ENCODE measurements around the gene ARHGAP26.

Gene ARHGAP26

DNA sequence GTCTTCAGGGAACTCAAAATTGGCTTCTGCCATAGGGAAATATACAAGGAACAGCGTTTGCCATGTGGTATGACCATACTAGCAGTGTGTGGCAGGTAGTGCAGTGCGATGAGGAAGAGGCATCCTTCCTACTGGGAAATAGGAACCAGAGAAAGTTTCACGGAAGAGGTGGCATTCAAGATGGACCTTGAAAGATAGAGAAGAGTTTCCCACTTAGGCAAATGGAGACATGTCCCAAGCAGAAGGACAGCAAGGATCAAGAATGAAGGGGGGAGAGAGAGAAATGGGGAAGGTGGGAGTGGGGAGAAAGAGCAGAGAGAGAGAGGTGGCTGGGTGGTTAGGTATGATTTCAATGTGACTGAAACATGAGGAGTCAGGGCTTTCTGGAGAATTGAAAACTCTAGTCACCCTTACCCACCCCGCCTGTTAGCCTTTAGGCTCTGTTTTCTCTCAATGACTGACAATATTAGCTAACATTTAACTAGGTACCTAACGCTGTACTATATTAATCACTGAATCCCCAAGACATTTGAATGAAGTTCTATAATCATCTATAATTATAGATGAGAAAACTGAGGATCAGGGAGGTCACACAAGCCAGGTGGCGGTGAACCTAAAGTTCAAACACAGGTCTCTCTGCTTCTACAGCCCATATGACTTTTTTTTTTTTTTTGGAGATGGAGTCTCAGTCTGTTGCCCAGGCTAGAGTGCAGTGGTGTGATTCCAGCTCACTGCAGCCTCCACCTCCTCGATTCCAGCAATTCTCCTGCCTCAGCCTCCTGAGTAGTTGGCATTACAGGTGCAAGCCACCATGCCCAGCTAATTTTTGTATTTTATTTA lies 462.0 kb downstream of the ARHGAP26 start:
- TF ChIP-seq, protein P1, sequence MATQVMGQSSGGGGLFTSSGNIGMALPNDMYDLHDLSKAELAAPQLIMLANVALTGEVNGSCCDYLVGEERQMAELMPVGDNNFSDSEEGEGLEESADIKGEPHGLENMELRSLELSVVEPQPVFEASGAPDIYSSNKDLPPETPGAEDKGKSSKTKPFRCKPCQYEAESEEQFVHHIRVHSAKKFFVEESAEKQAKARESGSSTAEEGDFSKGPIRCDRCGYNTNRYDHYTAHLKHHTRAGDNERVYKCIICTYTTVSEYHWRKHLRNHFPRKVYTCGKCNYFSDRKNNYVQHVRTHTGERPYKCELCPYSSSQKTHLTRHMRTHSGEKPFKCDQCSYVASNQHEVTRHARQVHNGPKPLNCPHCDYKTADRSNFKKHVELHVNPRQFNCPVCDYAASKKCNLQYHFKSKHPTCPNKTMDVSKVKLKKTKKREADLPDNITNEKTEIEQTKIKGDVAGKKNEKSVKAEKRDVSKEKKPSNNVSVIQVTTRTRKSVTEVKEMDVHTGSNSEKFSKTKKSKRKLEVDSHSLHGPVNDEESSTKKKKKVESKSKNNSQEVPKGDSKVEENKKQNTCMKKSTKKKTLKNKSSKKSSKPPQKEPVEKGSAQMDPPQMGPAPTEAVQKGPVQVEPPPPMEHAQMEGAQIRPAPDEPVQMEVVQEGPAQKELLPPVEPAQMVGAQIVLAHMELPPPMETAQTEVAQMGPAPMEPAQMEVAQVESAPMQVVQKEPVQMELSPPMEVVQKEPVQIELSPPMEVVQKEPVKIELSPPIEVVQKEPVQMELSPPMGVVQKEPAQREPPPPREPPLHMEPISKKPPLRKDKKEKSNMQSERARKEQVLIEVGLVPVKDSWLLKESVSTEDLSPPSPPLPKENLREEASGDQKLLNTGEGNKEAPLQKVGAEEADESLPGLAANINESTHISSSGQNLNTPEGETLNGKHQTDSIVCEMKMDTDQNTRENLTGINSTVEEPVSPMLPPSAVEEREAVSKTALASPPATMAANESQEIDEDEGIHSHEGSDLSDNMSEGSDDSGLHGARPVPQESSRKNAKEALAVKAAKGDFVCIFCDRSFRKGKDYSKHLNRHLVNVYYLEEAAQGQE (IDR thresholded peaks at IDR 0.05; ENCODE audit: insufficient read depth in 1 of 2, low read depth in 2 of 2, low read length in 2 of 2), result no peak
- TF ChIP-seq TAF1 (IDR thresholded peaks at IDR 0.05; ENCODE audit: borderline replicate concordance, insufficient read depth, low read length), result no peak
- TF ChIP-seq FOXP2 (optimal IDR thresholded peaks at IDR 0.05; ENCODE audit: borderline replicate concordance, extremely low read depth, extremely low read length, insufficient read depth), result no peak
- no peak for TF ChIP-seq SIN3A (IDR thresholded peaks at IDR 0.05; ENCODE audit: borderline replicate concordance, insufficient read depth, low read length)
- no peak for TF ChIP-seq POLR2AphosphoS5 (IDR thresholded peaks at IDR 0.05; ENCODE audit: low read depth, low read length)

DNA sequence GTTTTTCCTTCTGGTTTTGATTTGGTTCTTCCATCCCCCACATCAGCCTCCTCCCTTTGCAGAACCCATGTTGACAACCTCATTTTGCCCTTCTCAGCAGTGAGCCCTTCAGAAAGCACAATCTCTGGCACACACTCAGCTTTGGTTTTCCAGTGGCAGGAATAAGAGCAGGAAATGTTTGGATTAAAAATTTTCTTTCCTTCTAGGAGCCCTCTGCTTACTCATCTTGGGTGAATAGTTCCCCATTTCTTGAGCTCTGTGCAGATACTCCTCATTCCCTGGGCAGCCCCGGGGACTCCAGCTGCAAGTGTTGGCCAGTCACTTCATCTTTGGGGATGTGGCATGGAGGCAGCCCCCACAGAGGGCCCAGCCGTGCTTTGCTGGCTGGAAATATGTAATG lies 462.9 kb downstream of the ARHGAP26 start:
- TF ChIP-seq FOXP2 (optimal IDR thresholded peaks at IDR 0.05; ENCODE audit: borderline replicate concordance, extremely low read depth, extremely low read length, insufficient read depth), result no peak
- no peak for TF ChIP-seq TAF1 (IDR thresholded peaks at IDR 0.05; ENCODE audit: borderline replicate concordance, insufficient read depth, low read length)
- TF ChIP-seq SIN3A (IDR thresholded peaks at IDR 0.05; ENCODE audit: borderline replicate concordance, insufficient read depth, low read length), result no peak
- no peak for TF ChIP-seq POLR2AphosphoS5 (IDR thresholded peaks at IDR 0.05; ENCODE audit: low read depth, low read length)
- TF ChIP-seq, protein P1 (IDR thresholded peaks at IDR 0.05; ENCODE audit: insufficient read depth in 1 of 2, low read depth in 2 of 2, low read length in 2 of 2), result no peak

DNA sequence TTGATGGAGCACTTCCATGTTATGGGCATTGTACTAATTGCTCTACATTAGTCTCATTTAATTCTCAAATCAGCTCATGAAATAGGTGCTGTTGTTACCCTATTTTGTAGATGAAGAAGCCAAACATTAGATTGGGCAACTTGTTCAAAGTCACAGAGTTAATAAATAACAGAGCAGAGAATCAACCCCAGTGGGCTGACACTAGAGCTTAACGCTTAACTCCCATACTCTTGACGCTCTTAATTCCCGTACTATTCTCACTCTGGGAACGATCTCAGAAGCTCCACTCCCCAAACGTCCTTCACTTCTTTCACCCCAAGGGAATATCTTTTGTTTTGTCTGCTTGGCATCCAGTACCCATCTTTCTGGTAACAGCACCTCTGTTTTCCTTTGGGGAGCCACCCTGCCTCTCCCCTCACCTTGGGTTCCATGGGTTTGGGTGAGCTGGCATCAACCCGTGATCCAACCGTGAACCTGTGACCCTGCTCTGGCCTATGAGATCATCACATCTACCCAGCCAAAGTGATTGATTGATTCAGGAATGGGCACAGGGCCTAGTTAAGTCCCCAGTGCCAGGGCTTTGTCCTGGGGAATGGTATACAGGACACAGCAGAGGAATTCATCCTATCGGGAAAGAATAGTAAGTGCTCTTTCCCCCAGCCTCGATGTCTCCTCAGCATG lies 464.1 kb downstream of the ARHGAP26 start:
- TF ChIP-seq SIN3A (IDR thresholded peaks at IDR 0.05; ENCODE audit: borderline replicate concordance, insufficient read depth, low read length), result no peak

DNA sequence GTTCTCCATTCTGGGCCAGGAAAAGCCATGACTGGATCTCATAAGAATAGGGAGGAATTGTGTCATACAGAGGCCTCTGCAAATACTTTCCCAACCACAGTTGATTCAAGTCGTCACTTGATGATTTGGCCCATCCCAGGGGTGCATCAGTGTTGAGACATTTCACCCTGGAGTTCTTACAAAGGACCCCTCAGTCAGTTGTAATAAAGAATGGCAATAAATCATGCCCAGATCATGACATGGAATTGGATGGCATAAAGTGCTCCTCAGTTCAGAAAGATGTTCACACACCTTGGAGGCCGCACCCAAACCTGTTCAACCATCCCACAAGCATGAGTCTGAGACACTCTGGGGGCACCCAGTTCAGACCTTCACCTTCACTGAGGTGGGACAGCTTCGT lies 465.2 kb downstream of the ARHGAP26 start:
- no peak for TF ChIP-seq FOXP2 (optimal IDR thresholded peaks at IDR 0.05; ENCODE audit: borderline replicate concordance, extremely low read depth, extremely low read length, insufficient read depth)
- TF ChIP-seq, protein P1 (IDR thresholded peaks at IDR 0.05; ENCODE audit: insufficient read depth in 1 of 2, low read depth in 2 of 2, low read length in 2 of 2), result no peak
- no peak for TF ChIP-seq TAF1 (IDR thresholded peaks at IDR 0.05; ENCODE audit: borderline replicate concordance, insufficient read depth, low read length)

DNA sequence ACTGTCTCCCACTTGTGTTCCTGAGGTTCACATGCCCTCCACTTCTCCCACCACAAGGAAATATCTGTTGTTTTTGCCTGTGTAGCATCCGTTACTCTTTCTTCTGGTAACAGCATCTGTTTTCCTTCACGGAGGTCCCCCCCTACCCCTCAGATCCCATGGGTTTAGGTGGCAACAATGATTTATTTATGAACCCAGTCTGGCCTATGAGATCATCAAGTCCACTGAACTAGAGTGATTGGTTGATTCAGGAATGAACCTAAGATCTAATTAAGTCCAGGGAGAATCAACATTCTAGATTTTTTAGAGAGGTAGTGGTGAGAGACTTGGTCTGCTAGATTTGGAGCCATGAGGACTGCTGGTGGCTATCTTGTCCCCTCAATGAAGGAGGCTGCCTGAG lies 466.5 kb downstream of the ARHGAP26 start:
- TF ChIP-seq FOXP2 (optimal IDR thresholded peaks at IDR 0.05; ENCODE audit: borderline replicate concordance, extremely low read depth, extremely low read length, insufficient read depth) (no peak), TAF1 (IDR thresholded peaks at IDR 0.05; ENCODE audit: borderline replicate concordance, insufficient read depth, low read length) (no peak), POLR2AphosphoS5 (IDR thresholded peaks at IDR 0.05; ENCODE audit: low read depth, low read length) (no peak), SIN3A (IDR thresholded peaks at IDR 0.05; ENCODE audit: borderline replicate concordance, insufficient read depth, low read length) (no peak)
- TF ChIP-seq, protein P1 (IDR thresholded peaks at IDR 0.05; ENCODE audit: insufficient read depth in 1 of 2, low read depth in 2 of 2, low read length in 2 of 2), result no peak

All from PFSK-1 (cell line).